DMS79 treated with DMSO at 0.1 percent for 48 hours (cell line): Measurements from ENCODE around the gene TRIML2.

Experiments
- DNase-seq: peaks from one replicate; lab custom pipeline; 2025; lab: John Stamatoyannopoulos, UW

The TRIML2 gene, protein sequence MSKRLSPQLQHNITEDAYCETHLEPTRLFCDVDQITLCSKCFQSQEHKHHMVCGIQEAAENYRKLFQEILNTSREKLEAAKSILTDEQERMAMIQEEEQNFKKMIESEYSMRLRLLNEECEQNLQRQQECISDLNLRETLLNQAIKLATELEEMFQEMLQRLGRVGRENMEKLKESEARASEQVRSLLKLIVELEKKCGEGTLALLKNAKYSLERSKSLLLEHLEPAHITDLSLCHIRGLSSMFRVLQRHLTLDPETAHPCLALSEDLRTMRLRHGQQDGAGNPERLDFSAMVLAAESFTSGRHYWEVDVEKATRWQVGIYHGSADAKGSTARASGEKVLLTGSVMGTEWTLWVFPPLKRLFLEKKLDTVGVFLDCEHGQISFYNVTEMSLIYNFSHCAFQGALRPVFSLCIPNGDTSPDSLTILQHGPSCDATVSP

DNA sequence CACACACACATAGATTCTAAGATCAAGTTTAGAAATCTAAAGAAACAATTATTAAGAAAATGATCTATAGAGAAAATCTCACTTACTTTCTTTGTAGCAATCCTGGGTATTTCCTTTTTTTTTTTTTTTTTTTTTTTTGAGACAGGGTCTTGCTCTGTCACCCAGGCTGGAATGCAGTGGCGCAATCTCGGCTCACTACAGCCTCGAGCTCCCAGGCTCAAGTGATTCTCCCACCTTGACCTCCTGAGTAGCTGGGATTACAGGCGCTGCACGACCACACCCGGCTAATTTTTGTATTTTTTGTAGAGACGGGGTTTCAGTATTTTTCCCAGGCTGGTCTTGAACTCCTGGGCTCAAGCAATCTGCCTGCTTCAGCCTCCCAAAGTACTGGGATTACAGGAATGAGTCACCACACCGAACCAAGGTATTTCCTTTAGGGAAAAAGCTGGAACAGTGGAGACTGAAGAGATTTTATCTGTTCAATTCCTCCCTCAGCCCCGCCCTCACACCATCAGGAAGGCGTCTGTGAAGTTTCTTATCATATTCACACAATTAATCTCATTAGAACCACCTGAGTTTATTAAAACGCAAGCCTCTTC lies at the start of gene TRIML2:
Gene TRIML2, minus strand, starts transcription at position 447 of the 599 bp plus-strand sequence. CDS start 4,235 bp downstream, outside the sequence.
- DNase-seq, result no peak

DNA sequence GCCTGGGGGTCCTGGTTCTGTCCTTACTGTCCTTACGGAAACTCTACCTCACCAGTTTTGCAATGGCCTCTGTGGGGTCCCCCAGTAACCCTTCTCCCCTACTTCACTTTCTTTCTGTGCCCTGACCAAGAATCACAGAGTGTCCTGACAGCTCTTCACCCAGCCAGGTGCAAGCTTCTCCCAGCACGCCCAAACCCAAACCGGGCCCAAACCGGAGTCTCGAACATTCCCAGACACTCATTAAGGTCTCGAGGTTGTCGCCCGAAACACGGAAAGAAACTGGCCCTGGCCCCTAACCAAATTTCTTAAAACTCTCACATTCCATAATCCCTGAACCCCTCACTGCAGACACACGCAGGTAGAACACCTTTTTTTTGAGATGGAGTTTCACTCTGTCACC lies 48.9 kb upstream of the TRIML2 start:
- DNase-seq, result no peak

DNA sequence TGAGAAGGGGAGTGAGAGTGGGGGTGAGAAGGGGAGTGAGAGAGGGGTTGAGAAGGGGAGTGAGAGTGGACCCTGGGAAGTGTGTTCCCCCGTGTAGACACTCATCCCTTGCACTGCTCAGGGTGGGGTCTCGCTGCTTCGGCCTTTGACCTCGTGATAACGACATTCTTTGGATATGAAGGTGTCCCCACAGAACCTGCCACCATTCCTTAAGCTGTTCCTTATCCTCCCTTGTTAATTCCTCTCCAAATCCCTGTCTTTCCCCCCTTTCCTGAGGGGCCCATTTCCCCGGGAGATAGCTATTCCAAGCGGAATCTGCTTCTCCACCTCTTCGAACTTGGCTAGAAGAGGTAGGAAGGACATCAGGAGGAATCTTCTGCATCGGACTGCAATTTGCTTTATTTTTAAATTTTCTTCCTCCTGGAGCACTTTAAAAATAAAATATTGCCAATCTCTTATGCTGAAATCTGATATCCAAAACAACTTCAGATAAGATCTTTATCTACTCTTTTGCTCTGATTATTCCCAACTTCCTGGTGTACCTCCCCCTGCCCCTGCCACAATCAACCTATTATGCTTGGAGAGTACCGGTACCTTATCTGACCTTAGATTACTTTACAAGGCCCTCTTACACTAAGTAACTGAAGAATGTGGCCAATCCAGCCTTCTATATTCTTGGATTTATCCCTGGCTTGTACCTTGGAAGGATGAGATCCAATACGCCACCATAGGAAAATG lies 45.4 kb upstream of the TRIML2 start:
- no peak for DNase-seq

DNA sequence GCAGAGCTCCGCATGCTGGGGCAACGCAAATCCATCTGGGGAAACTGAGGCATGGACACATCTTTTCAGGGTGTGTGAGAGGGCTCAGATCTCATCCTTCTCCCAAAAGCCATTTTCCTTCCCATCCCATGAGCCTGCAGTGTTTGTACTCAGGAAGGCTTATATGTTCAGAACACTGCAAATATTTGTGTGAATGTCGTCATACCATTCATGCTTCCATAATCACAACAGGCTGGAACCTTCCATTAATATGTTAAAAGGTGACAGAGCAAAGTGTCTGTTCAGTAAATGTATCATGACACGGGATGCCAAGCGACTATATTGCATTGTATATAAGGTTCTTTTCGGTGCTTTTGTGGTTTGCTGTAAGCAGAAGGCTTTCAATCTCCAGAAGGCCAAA lies 38.4 kb upstream of the TRIML2 start:
- no peak for DNase-seq

DNA sequence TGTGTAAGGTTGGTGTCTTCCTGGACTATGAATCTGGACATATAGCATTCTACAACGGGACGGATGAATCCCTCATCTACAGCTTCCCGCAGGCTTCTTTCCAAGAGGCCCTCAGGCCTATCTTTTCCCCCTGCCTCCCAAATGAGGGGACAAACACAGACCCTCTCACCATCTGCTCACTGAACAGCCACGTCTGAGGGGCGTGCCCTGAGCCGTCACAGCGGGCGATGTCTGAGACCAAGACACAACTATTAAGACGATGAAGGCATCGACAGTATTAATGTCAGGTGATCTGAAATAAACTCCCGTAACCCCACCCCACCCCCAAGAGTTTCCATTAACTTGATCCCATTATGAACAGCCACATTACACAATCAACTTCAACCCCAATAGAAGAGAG lies 37.8 kb upstream of the TRIML2 start:
- no peak for DNase-seq

DNA sequence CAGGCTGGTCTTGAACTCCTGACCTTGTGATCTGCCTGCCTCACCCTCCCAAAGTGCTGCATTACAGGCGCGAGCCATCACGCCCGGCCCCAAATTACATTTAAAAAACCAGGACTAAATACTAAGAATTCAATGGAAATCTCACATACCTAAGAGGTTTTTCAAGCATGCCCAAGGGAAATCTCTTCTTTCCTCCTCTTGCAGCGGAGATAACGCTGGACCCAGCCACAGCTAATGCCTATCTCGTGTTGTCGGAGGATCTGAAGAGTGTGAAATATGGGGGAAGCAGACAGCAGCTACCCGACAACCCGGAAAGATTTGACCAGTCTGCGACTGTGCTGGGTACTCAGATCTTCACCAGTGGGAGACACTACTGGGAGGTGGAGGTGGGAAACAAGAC lies 37.2 kb upstream of the TRIML2 start:
- DNase-seq, result no peak

DNA sequence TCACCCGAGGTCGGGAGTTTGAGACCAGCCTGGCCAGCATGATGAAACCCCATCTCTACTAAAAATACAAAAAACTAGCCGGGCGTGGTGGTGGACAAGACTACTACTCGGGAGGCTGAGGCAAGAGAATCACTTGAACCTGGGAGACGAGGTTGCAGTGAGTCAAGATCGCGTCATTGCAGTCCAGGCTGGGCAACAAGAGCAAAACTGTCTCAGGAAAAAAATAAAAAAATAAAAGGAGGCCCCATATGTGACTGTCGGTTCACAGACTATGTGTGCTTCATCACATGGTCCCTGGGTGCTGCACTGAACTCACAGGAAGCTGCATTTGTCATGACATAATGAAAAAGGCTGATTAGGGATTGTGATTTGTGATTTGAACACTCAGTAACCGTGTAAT lies 36.2 kb upstream of the TRIML2 start:
- DNase-seq, result no peak

DNA sequence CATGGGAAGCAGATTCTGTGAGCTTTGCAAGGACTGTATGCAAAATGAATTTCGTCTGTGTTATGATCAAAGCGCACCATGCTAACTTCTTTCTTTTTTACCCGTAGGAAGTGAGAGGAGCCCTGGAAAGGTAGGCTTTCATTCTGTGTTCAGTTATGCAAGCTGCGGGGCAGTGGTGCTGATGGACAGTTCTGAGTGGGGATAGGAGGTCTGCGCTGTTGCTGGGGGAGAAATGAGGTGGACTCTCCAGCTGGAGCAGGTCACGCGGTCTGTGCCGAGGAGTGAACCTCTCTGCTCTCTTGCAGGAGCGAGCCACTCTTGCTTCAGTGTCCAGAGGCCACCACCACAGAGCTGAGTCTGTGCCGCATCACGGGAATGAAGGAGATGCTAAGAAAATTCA lies 34.3 kb upstream of the TRIML2 start:
- DNase-seq, result no peak

DNA sequence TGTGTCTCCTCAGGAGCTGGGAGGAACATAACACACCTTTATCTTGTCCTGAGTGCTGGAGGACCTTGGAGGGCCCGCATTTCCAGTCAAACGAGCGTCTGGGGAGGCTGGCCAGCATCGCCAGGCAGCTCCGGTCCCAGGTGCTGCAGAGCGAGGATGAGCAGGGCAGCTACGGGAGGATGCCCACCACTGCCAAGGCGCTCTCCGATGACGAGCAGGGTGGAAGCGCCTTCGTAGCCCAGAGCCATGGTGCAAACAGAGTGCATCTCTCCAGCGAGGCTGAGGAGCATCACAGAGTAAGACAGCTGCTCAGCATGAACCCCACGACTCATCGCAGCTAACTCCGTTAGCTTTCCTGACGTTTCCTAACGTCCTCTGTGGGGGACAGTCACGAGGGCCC lies 30.3 kb upstream of the TRIML2 start:
- no peak for DNase-seq

DNA sequence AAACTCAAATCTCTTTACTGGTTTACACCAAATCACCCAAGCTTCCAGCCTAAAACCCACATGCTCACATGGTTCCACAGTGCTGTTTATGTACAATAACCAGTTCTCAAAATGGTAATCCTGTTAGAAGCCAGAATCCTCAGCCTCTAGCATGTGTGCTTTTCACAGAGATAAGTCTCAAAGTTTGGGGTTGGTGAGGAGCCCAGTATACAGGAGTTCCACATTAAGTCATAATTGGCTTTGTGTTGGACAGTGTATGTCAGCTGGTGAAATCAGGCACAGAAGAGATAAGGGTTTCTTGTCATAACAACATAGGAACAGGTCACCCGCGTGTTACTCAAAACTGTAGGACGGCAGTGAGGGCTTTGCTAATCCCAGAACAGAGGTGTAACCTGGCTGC lies 29.7 kb upstream of the TRIML2 start, which contains the start of gene TRIML1:
Gene TRIML1, plus strand, starts transcription at position 301 of the 400 bp plus-strand sequence. CDS start 118 bp downstream, outside the sequence.
- no peak for DNase-seq

DNA sequence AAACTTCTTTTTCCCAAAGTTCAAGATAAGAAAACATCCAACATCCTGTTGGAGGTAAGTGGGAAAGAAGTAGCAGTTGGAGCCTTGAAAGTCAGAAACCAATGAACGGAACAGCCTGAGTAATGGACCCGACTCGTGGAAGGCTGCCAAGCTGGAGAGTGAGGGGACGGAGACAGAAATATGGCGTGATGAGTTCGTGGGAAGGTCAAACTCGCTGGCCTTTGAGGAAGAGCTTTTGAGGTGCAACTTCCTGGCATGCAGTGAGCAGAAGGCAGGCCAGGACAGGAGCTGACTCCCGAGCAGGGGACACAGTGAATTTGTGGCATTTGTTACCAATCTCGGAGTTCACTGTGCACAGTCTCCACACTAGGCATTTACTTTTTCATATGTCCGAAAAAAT lies 28.8 kb upstream of the TRIML2 start:
- DNase-seq, result no peak

DNA sequence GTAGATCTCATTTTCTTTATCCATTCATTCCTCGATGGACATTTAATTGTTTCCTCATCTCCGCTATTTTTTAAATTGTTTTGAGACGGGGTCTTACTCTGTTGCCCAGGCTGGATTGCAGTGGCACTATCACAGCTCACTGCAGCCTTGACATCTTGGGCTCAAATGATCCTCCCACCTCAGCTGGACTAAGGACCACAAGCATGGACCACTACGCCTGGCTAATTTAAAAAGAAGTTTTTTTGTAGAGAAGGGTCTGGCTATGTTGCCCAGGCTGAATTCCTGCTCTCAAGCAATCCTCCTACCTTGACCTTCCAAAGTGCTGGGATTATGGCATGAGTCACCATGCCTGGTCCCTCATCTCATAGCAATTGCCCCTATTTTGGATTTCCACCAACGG lies 22.8 kb upstream of the TRIML2 start:
- DNase-seq, result no peak

DNA sequence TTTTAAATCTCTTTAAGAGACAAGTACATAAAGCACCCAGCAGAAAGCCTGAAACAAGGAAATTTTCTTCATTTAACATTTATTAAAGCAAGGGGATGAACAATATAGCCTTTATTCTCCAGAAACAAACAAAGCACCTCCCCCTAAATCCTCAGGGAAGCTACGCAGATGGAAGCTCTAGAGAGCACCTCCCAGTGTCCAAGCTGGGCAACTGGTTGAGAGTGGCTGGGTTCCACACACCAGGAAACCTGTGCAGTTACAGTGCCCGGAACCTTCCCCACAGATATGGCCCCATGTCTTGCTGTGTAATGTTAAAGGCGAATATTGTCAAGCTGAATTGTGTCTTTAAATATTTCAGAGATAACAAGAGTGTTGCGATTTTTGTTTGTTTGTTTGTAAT lies 21.0 kb upstream of the TRIML2 start:
- no peak for DNase-seq

DNA sequence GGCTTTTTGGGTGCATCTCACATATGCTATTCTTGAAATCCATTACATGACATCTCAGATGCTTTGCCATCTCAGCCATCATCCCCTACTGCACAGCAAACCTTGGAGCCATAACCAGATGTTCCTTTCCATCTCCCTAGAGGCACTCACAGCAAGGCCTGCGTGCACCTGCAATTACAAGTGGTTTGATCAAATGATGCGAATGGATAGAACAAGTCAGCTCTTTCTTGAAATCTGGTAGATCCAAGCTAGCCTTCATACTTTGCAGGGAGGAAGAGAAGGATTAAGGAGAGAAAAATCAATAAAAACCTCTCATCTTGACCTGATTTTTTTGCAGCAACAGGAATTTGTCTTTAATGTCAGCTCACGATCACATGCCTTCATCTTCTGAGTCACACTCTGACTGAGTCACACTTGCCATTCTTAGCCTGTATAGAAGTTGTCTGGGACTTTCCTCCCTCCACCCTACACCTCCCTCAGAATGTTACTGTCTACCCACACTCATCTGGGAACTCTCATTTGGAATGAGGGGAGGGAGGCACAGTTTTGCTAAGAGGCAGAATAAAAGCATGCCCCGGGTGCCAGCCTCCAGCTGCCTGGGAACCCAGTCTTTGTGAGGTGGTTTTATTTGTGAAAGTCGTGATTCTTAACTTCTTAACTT lies 17.9 kb upstream of the TRIML2 start:
- DNase-seq, result no peak

DNA sequence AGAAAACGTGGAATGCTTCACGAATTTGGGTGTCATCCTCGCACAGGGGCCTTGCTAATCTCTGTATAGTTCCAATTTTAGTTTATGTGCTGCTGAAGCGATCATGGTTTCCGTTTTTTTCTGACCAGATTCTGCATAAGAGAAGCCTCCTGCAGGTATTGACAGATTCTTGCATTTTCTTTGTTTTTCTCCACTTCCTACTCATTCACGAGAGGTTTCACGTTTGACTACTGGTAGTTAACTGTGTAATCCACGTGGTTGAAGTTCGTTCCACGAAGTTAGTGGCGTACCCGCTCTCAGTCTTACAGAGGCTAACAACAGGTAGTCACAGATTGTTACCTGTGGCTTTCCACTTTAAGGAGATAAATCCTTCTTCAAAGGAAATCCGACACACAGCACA lies 12.1 kb upstream of the TRIML2 start:
- DNase-seq, result no peak

DNA sequence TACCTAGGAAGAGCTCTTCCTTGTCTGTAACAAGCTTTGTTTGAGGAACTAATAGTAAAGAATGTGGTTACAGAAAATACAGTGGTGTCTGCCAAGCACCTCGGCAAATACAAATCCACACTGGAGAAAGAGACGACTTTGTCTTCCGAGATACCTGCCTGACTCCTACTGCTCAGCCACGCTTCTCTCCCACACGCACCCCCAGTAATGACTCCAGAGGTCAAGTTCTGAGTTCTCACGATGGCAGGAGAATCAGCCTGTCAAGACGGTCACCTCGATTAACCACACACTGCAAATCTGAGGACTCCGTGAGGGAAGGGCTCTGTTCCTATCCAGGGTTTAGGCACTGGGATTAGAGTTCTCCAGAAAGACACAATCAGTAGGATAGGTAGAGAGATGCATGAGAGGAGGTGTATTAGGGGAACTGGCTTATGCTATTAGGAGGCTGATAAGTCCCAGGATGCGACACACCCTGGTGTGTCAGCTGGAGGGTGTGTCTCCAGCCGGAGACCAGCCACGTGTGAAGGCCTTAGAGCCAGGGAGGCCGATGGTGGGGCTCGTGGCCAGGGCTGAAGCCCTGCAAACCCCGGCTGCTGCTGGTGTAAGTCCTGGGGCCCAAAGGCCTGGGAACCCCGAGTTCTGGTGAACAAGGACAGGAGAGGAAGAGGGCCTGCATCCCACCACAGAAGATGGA lies 8.4 kb upstream of the TRIML2 start:
- no peak for DNase-seq

DNA sequence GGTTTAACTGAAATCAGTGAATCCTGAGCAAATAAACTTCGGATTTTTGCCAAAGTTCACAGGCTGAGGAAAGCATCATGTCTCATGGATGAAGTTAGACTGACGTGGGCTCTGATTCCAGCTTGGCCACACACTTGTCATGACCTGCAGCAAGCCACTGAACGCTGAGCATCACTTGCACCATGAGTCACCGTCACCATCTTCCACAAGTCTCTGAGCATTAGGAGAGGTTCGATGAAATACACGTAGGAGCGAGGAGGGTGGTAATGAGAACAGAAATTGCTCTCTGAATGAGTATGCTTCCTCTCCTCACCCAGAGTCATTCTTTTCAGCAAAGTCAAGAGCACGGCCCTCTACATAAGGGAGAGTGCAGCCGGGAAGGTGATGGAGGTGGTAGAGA lies 3.8 kb upstream of the TRIML2 start:
- no peak for DNase-seq

DNA sequence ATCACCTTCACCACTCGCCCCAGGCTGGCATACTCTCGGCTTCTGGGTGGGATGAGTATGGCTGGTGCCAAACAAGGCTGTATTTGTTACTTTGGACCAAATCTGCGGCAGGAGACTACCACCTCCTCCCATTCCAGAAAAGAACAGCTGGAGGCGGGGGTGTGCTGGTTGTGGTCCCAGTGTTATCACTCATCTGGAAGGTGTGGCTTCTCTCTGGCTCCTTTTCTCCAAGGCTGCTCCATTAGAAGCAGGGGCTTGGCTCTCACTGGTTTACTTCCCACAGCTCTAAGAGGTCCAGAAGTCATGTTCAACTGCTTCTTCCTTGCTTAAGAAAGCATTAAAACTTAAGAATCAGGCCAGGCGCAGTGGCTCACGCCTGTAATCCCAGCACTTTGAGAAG lies 2.6 kb upstream of the TRIML2 start:
- DNase-seq, result no peak

DNA sequence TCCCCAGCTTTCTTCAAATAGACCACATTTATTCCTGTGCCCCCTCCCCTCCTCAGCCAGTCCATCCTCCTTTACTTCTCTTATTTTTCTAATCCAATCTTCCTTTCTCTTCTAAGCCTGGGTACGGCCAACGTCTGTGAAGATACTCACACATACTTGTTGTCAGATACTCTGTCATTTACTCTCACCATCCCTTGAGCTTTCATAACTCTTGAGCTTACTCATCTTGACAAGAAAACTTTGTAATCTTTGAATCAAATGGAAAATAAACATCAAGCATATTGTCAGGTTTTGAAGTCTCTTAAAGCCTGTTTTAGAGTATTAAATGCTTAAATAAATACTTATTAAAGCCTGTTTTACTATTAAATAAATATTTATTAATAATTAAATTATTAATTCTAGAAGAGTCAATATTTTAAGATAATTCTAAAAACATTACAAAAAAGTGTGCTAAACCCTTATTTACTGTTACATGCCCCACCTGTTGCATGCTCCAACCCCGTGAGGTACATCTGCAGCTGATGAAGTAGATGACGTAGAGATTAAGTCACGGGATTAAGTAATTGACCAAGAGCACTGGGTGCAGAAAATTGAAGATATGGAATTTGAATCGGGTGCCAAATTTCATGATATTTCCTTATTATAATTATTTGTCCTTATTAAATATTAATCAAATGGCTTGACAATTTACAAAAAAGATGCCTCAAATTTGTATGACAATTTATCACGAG lies 1.5 kb upstream of the TRIML2 start:
- DNase-seq, result no peak

DNA sequence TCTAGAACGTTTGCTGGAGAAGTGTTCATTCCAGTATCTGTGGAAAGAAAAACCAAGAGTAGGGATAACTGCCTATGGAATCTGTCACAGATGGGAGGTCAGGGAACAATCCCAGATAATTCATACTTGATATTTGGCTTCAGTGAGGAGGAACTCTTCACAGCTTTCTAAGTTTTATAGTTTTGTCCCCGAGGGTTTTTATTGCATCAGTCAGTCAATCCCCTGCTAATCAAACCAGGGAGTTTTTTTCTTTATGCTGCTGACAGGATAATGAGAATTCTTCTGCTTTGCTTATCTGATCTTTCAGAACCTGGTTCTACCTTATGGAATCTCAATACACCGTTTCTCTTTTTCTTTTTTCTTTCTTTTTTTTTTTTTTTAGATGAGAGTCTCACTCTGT lies 633 bp upstream of the TRIML2 start:
- no peak for DNase-seq
